Breast epithelium (tissue), 4 donors: ENCODE measurements around the gene MLC1. TPM values are rescaled to one million over a fixed set of nuclear protein-coding genes. Genes with fewer than 3 reads are reported as not detected.

ENCODE experiments used
- DNase-seq, 2 donors: peaks; one replicate each; pipeline ENCODE4 v3.0.0-alpha.2; 2019; ENCODE audit warnings: low spot score in 2 of 2
- H3K27ac ChIP-seq, 2 donors: fragments of 200-600 bp; sonication (generic) in 1 of 2; one replicate each; pipeline ENCODE4 v1.5.1; 2016 to 2019; ENCODE audit warnings: mild to moderate bottlenecking in 1 of 2
- H3K27me3 ChIP-seq, 2 donors: fragments of 200-600 bp; sonication (generic) in 1 of 2; one replicate each; pipeline versions ENCODE4 v1.5.1 to v1.6.0; 2017 to 2019; ENCODE audit warnings: control low read depth in 1 of 2, mild to moderate bottlenecking in 1 of 2
- H3K36me3 ChIP-seq: fragments of 200-600 bp; one replicate; pipeline ENCODE4 v1.5.1; 2019
- H3K4me1 ChIP-seq, 2 donors: fragments of 200-600 bp; sonication (generic); one replicate each; pipeline ENCODE4 v1.5.1; 2016 to 2019; ENCODE audit warnings: control low read depth in 1 of 2
- H3K4me3 ChIP-seq, 3 donors: fragments of 200-600 bp; sonication (generic); 1 replicate in 2 of 3; 2 replicates in 1 of 3; pipeline ENCODE4 v1.5.1; 2016 to 2019; ENCODE audit warnings: mild to moderate bottlenecking in 3 of 3, moderate library complexity in 2 of 3
- H3K9me3 ChIP-seq, 2 donors: fragments of 200-600 bp; sonication (generic) in 1 of 2; one replicate each; pipeline ENCODE4 v1.5.1; 2016 to 2019; ENCODE audit warnings: control low read depth in 1 of 2
- CTCF ChIP-seq, 3 donors: fragments of 450-650 bp; IDR thresholded peaks; one replicate each; pipeline ENCODE4 v1.5.1; 2016 to 2017; ENCODE audit warnings: antibody characterized with exemption in 3 of 3, mild to moderate bottlenecking in 3 of 3, moderate library complexity in 3 of 3
- POLR2A ChIP-seq: fragments of 450-650 bp; IDR thresholded peaks from one replicate; pipeline ENCODE4 v1.6.1; 2016; ENCODE audit warnings: antibody characterized with exemption, mild to moderate bottlenecking, moderate library complexity
- POLR2AphosphoS5 ChIP-seq, 3 donors: sonication (generic); formaldehyde crosslinking; IDR thresholded peaks; one replicate each; pipeline ENCODE4 v1.6.1; 2017; ENCODE audit warnings: antibody characterized with exemption in 3 of 3
- intact Hi-C: fragments of 100-400 bp; cut with DNase I; formaldehyde crosslinking; loops from one replicate; pipeline ENCODE4 v1.15.1; 2023; ENCODE audit warnings: low total_unique reads
- total RNA-seq, 3 donors: library from RNA; depleted of rRNA; stranded (reverse); fragments of >200 nt; gene quantifications; one replicate each; pipeline ENCODE4 v1.1.0, GENCODE V29; 2016

MLC1 gene
- total RNA-seq, 3 donors from 2014 or later = 0.15 TPM; not detected in 2

- Histone ChIP-seq H3K27ac (no peak overlapping the region), H3K27me3 (peaks cover 0 to 10% of the 10 kb centered on the region in 2 donors), H3K4me1 (peaks cover 0 to 2% of the 10 kb centered on the region in 2 donors), H3K9me3 (no peaks in the 10 kb centered on the region), H3K36me3 (no peaks in the 10 kb centered on the region), H3K4me3 (no peak overlapping the region)
- TF ChIP-seq POLR2AphosphoS5 (IDR thresholded peaks at IDR 0.05) (no peak), POLR2A (no peak), CTCF (IDR thresholded peaks at IDR 0.05) (no peak)
- intact Hi-C loops = no loop called here
- DNase-seq = no peak
Measured at GRCh38 chr22:50022171-50022819, 62.9 kb downstream of the MLC1 start.

DNA sequence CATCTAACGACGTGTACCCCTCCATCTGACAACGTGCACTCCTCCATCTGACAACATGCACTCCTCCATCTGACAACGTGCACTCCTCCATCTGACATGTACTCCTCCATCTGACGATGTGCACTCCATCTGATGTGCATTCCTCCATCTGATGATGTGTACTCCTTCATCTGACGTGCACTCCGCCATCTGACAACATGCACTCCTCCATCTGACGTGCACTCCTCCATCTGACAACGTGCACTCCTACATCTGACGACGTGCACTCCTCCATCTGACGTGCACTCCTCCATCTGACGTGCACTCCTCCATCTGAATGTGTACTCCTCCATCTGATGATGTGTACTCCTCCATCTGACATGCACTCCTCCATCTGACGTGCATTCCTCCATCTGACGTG lies 64.6 kb downstream of the MLC1 start:
- no peaks in the 10 kb centered on the region for H3K4me1 ChIP-seq
- TF ChIP-seq CTCF (IDR thresholded peaks at IDR 0.05) (no peak), POLR2AphosphoS5 (IDR thresholded peaks at IDR 0.05) (no peak), POLR2A (no peak)
- H3K27me3 ChIP-seq = peaks cover 0 to 27% of the 10 kb centered on the region in 2 donors
- H3K9me3 ChIP-seq = no peaks in the 10 kb centered on the region
- intact Hi-C loops = no loop called here
- H3K36me3 ChIP-seq = no peaks in the 10 kb centered on the region
- H3K27ac ChIP-seq = no peak overlapping the region
- no peak for DNase-seq
- H3K4me3 ChIP-seq = no peak overlapping the region

DNA sequence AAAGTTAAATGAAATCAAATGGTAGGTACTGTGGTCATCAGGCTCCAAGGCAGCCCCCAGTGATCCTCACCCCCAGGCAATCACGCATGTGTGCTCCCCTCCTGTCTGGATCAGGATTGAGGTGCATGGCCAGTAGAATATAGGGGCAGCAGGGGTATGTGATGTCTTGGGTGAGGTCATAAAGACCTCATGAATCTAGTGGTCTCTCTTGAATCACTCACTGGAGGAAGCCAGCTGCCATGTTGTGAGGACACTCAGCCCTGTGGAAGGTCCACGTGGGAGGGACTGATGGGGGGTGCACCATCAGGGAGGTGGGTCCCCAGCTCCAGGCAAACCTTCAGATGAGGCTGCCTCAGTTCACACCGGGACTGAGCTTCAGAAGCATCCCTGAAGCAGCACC lies 65.9 kb downstream of the MLC1 start:
- no peak for DNase-seq
- no peak overlapping the region for H3K4me3 ChIP-seq
- H3K36me3 ChIP-seq = no peaks in the 10 kb centered on the region
- no peak for TF ChIP-seq POLR2AphosphoS5 (IDR thresholded peaks at IDR 0.05)
- no peak for TF ChIP-seq CTCF (IDR thresholded peaks at IDR 0.05)
- TF ChIP-seq POLR2A = no peak
- H3K27me3 ChIP-seq = peaks cover 6 to 40% of the 10 kb centered on the region in 2 donors
- H3K9me3 ChIP-seq = no peaks in the 10 kb centered on the region
- intact Hi-C loops = no loop called here
- no peak overlapping the region for H3K27ac ChIP-seq
- no peaks in the 10 kb centered on the region for H3K4me1 ChIP-seq

DNA sequence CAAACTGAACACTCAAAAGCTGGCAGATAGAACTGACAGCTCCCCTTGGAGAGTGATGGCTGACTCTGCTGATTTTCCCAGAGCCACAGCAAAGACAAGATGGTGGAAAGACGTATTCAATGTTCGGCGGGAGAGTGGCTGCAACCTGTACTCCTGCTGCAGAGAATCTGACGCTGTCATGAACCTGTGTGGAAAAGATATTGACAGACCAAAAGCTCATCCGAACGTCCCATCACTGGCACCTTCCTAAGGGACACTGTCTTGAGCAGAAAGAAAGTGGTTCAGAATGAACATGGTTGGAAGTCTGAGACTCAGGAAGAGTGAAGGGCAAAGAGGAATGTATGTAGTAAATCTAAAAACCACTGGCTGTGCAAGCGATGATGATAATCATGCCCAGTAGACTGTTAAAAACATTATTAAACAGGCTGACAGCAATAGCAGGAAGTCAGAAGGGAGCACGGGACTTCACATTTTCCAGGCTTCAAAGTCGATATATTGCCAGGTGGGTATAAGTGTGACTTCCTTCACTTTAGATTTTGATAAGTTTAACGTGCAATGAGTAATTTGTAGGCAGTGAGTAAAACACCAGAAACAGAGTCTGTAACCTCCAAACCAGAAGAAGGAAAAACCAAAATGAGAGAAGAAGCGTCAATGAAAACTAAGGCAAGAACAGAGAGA lies 66.5 kb downstream of the MLC1 start:
- no peak for TF ChIP-seq POLR2AphosphoS5 (IDR thresholded peaks at IDR 0.05)
- TF ChIP-seq CTCF (IDR thresholded peaks at IDR 0.05) = no peak
- no peak for TF ChIP-seq POLR2A
- intact Hi-C loops = no loop called here
- DNase-seq = no peak

DNA sequence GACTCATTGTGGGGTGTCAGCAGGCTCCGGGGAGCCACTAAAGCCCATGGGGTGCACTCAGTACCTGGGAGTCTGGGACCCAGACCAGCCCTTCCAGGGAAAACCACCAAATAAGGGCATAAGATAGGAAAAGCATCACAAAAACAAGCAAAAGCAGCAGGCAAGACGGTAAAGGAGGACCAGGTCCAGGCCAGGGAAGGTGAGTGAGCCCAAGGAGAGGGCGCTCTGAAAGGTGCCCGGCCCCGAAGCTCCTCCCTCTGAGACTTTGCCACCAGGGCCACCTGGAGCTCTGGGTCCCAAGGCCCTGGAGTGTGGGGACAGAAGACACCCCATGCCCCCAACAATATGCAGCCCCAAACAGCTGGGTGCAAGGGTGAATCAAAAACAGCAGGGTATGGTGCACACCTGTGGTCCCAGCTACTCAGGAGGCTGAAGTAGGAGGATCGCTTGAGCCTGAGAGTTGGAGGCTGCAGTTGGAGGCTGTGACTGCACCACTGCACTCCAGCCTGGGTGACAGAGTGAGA lies 67.5 kb downstream of the MLC1 start:
- TF ChIP-seq CTCF (IDR thresholded peaks at IDR 0.05) (no peak), POLR2A (no peak), POLR2AphosphoS5 (IDR thresholded peaks at IDR 0.05) (no peak)
- no peaks in the 10 kb centered on the region for H3K9me3 ChIP-seq
- peaks cover 8 to 53% of the 10 kb centered on the region in 2 donors for H3K27me3 ChIP-seq
- intact Hi-C loops = no loop called here
- no peaks in the 10 kb centered on the region for H3K4me1 ChIP-seq
- no peak for DNase-seq
- H3K36me3 ChIP-seq = no peaks in the 10 kb centered on the region
- H3K4me3 ChIP-seq = no peak overlapping the region
- H3K27ac ChIP-seq = no peak overlapping the region

More for the DNA sequence above, 66.5 kb downstream of the MLC1 start:
- Histone ChIP-seq H3K4me1 (no peaks in the 10 kb centered on the region), H3K4me3 (no peak overlapping the region), H3K36me3 (no peaks in the 10 kb centered on the region), H3K9me3 (no peaks in the 10 kb centered on the region), H3K27ac (no peak overlapping the region), H3K27me3 (peaks cover 8 to 45% of the 10 kb centered on the region in 2 donors)
